Activated naive CD4-positive, alpha-beta T cell treated with anti-CD3 and anti-CD28 coated beads, Interleukin-2, amount 50 U/mL, for 24 hours (primary cell): ENCODE data around the gene ITGA11.

Experiments used
- H3K27ac Mint-ChIP-seq: one replicate; pipeline ENCODE4 v1.8.0; 2021; ENCODE audit warnings: mild to moderate bottlenecking, mixed read lengths
- H3K27me3 Mint-ChIP-seq: one replicate; pipeline ENCODE4 v1.8.0; 2021; ENCODE audit warnings: mixed read lengths
- H3K36me3 Mint-ChIP-seq: one replicate; pipeline ENCODE4 v1.8.0; 2021; ENCODE audit warnings: mixed read lengths
- H3K4me1 Mint-ChIP-seq: one replicate; pipeline ENCODE4 v1.8.0; 2021; ENCODE audit warnings: mixed read lengths
- H3K4me3 Mint-ChIP-seq: one replicate; pipeline ENCODE4 v1.8.0; 2021; ENCODE audit warnings: mild to moderate bottlenecking, mixed read lengths
- H3K9me3 Mint-ChIP-seq: one replicate; pipeline ENCODE4 v1.8.0; 2021; ENCODE audit warnings: mixed read lengths

Gene ITGA11

GRCh38 chr15:68463444-68463843 is 31.5 kb upstream of the ITGA11 start:
- Mint-ChIP-seq H3K36me3 (no peaks in the 10 kb centered on the region), H3K4me1 (no peaks in the 10 kb centered on the region), H3K27ac (no peak overlapping the region), H3K4me3 (no peak overlapping the region), H3K9me3 (no peaks in the 10 kb centered on the region), H3K27me3 (peaks cover 3% of the 10 kb centered on the region)

- Mint-ChIP-seq H3K4me3 (no peak overlapping the region), H3K4me1 (no peaks in the 10 kb centered on the region), H3K36me3 (no peaks in the 10 kb centered on the region), H3K27ac (no peak overlapping the region), H3K9me3 (no peaks in the 10 kb centered on the region), H3K27me3 (peaks cover 3% of the 10 kb centered on the region)
Measured at GRCh38 chr15:68460166-68460565, 28.2 kb upstream of the ITGA11 start.

- Mint-ChIP-seq H3K4me1 (no peaks in the 10 kb centered on the region), H3K27ac (no peak overlapping the region), H3K27me3 (peaks cover 40% of the 10 kb centered on the region), H3K36me3 (peaks cover 1% of the 10 kb centered on the region), H3K9me3 (peaks cover 8% of the 10 kb centered on the region), H3K4me3 (no peak overlapping the region)
Measured at GRCh38 chr15:68450192-68450591, 18.2 kb upstream of the ITGA11 start.

- Mint-ChIP-seq H3K9me3 (peaks cover 8% of the 10 kb centered on the region), H3K27me3 (peaks cover 40% of the 10 kb centered on the region), H3K36me3 (peaks cover 1% of the 10 kb centered on the region), H3K4me1 (no peaks in the 10 kb centered on the region), H3K27ac (no peak overlapping the region), H3K4me3 (no peak overlapping the region)
Measured at GRCh38 chr15:68449389-68449788, 17.4 kb upstream of the ITGA11 start.

- H3K4me3 Mint-ChIP-seq = no peak overlapping the region
- H3K27me3 Mint-ChIP-seq = peaks cover 37% of the 10 kb centered on the region
- no peaks in the 10 kb centered on the region for H3K4me1 Mint-ChIP-seq
Measured at GRCh38 chr15:68447976-68448755, 16.2 kb upstream of the ITGA11 start.

GRCh38 chr15:68447209-68447608 is 15.2 kb upstream of the ITGA11 start:
- no peak overlapping the region for H3K27ac Mint-ChIP-seq
- peaks cover 35% of the 10 kb centered on the region for H3K27me3 Mint-ChIP-seq
- H3K4me1 Mint-ChIP-seq = no peaks in the 10 kb centered on the region
- H3K9me3 Mint-ChIP-seq = peaks cover 8% of the 10 kb centered on the region
- no peak overlapping the region for H3K4me3 Mint-ChIP-seq
- H3K36me3 Mint-ChIP-seq = peaks cover 1% of the 10 kb centered on the region

More at GRCh38 chr15:68447976-68448755, 16.2 kb upstream of the ITGA11 start:
- no peak overlapping the region for H3K27ac Mint-ChIP-seq
- peaks cover 8% of the 10 kb centered on the region for H3K9me3 Mint-ChIP-seq
- peaks cover 1% of the 10 kb centered on the region for H3K36me3 Mint-ChIP-seq

- Mint-ChIP-seq H3K4me1 (no peaks in the 10 kb centered on the region), H3K27me3 (peaks cover 29% of the 10 kb centered on the region), H3K36me3 (no peaks in the 10 kb centered on the region), H3K9me3 (no peaks in the 10 kb centered on the region), H3K4me3 (no peak overlapping the region), H3K27ac (no peak overlapping the region)
Measured at GRCh38 chr15:68445351-68445750, 13.4 kb upstream of the ITGA11 start.

GRCh38 chr15:68444336-68444735 is 12.4 kb upstream of the ITGA11 start:
- no peak overlapping the region for H3K27ac Mint-ChIP-seq
- peaks cover 26% of the 10 kb centered on the region for H3K27me3 Mint-ChIP-seq
- H3K9me3 Mint-ChIP-seq = no peaks in the 10 kb centered on the region

GRCh38 chr15:68442903-68443302 is 10.9 kb upstream of the ITGA11 start:
- Mint-ChIP-seq H3K4me3 (no peak overlapping the region), H3K27ac (no peak overlapping the region), H3K9me3 (no peaks in the 10 kb centered on the region), H3K27me3 (peaks cover 25% of the 10 kb centered on the region), H3K36me3 (no peaks in the 10 kb centered on the region), H3K4me1 (no peaks in the 10 kb centered on the region)

More at GRCh38 chr15:68444336-68444735, 12.4 kb upstream of the ITGA11 start:
- Mint-ChIP-seq H3K4me1 (no peaks in the 10 kb centered on the region), H3K4me3 (no peak overlapping the region), H3K36me3 (no peaks in the 10 kb centered on the region)

GRCh38 chr15:68442041-68442440 is 10.1 kb upstream of the ITGA11 start:
- Mint-ChIP-seq H3K36me3 (no peaks in the 10 kb centered on the region), H3K4me1 (no peaks in the 10 kb centered on the region), H3K27me3 (peaks cover 32% of the 10 kb centered on the region), H3K9me3 (no peaks in the 10 kb centered on the region), H3K4me3 (no peak overlapping the region), H3K27ac (no peak overlapping the region)

- Mint-ChIP-seq H3K27me3 (peaks cover 35% of the 10 kb centered on the region), H3K27ac (no peak overlapping the region), H3K36me3 (no peaks in the 10 kb centered on the region), H3K9me3 (no peaks in the 10 kb centered on the region), H3K4me1 (no peaks in the 10 kb centered on the region), H3K4me3 (no peak overlapping the region)
Measured at GRCh38 chr15:68441045-68441743, 9.2 kb upstream of the ITGA11 start.

GRCh38 chr15:68440136-68440535 is 8.2 kb upstream of the ITGA11 start:
- H3K36me3 Mint-ChIP-seq = no peaks in the 10 kb centered on the region
- no peaks in the 10 kb centered on the region for H3K4me1 Mint-ChIP-seq
- H3K27ac Mint-ChIP-seq = no peak overlapping the region
- peaks cover 31% of the 10 kb centered on the region for H3K27me3 Mint-ChIP-seq
- no peak overlapping the region for H3K4me3 Mint-ChIP-seq
- no peaks in the 10 kb centered on the region for H3K9me3 Mint-ChIP-seq

- Mint-ChIP-seq H3K9me3 (no peaks in the 10 kb centered on the region), H3K4me3 (no peak overlapping the region), H3K36me3 (no peaks in the 10 kb centered on the region), H3K27ac (no peak overlapping the region), H3K4me1 (no peaks in the 10 kb centered on the region), H3K27me3 (peaks cover 33% of the 10 kb centered on the region)
Measured at GRCh38 chr15:68439506-68439905, 7.5 kb upstream of the ITGA11 start.

- peaks cover 45% of the 10 kb centered on the region for H3K27me3 Mint-ChIP-seq
- no peak overlapping the region for H3K4me3 Mint-ChIP-seq
- H3K4me1 Mint-ChIP-seq = peaks cover 7% of the 10 kb centered on the region
Measured at GRCh38 chr15:68436680-68437079, 4.7 kb upstream of the ITGA11 start.

GRCh38 chr15:68435966-68436365 is 4.0 kb upstream of the ITGA11 start:
- Mint-ChIP-seq H3K4me3 (no peak overlapping the region), H3K9me3 (no peaks in the 10 kb centered on the region), H3K27me3 (peaks cover 46% of the 10 kb centered on the region), H3K4me1 (peaks cover 7% of the 10 kb centered on the region), H3K27ac (no peak overlapping the region), H3K36me3 (no peaks in the 10 kb centered on the region)

More at GRCh38 chr15:68436680-68437079, 4.7 kb upstream of the ITGA11 start:
- H3K27ac Mint-ChIP-seq = no peak overlapping the region
- H3K36me3 Mint-ChIP-seq = no peaks in the 10 kb centered on the region
- no peaks in the 10 kb centered on the region for H3K9me3 Mint-ChIP-seq

- Mint-ChIP-seq H3K4me1 (peaks cover 7% of the 10 kb centered on the region), H3K4me3 (no peak overlapping the region), H3K36me3 (no peaks in the 10 kb centered on the region), H3K9me3 (no peaks in the 10 kb centered on the region), H3K27ac (no peak overlapping the region), H3K27me3 (peaks cover 49% of the 10 kb centered on the region)
Measured at GRCh38 chr15:68434021-68434420, 2.1 kb upstream of the ITGA11 start.
